H1 (cell line): Measurements from ENCODE around the gene F2RL2. TPM values are rescaled to one million over a fixed set of nuclear protein-coding genes. Genes with fewer than 3 reads are reported as not detected.

Experiments used
- CTCF ChIA-PET: fragments of 300-600 bp; sonication (Branson Sonifier 250); formaldehyde crosslinking; loops from one replicate; lab custom pipeline; 2021; ENCODE audit not compliant: partially characterized antibody; lab: Charles Lee
- POLR2A ChIA-PET: fragments of 300-600 bp; sonication (Branson Sonifier 250); formaldehyde crosslinking; loops from one replicate; lab custom pipeline; 2021; ENCODE audit warnings: inconsistent platforms; ENCODE audit not compliant: partially characterized antibody; lab: Charles Lee
- DNase-seq, 2 experiments: peaks; one replicate each; pipeline versions ENCODE4 v3.0.0 to v3.0.0-alpha.2; 2010 to 2022; ENCODE audit warnings: low spot score in 2 of 2, low read depth in 1 of 2, mixed read lengths in 1 of 2
- FAIRE-seq: peaks from 2 replicates; lab custom pipeline; 2011; peaks lifted over from hg19 to GRCh38; lab: Jason Lieb, UNC
- H2AFZ ChIP-seq: 2 replicates; pipeline ENCODE4 v1.8.1; 2012; ENCODE audit warnings: low read length, inconsistent platforms
- H2AK5ac ChIP-seq: 2 replicates; pipeline ENCODE4 v1.6.1; 2013; ENCODE audit warnings: low read depth, low read length
- H2BK120ac ChIP-seq: replicated peaks from 2 replicates; pipeline ENCODE3; 2013; ENCODE audit warnings: low read depth, low read length, inconsistent platforms
- H2BK12ac ChIP-seq: 2 replicates; pipeline ENCODE4 v1.6.1; 2013; ENCODE audit warnings: low read depth, low read length
- H2BK15ac ChIP-seq: 2 replicates; pipeline ENCODE4 v1.6.1; 2013; ENCODE audit warnings: low read length
- H2BK20ac ChIP-seq: 2 replicates; pipeline ENCODE4 v1.6.1; 2013; ENCODE audit warnings: low read length
- H2BK5ac ChIP-seq: 2 replicates; pipeline ENCODE4 v1.6.1; 2013; ENCODE audit warnings: low read depth, low read length
- H3K14ac ChIP-seq: 2 replicates; pipeline ENCODE4 v1.6.1; 2013; ENCODE audit warnings: inconsistent platforms; ENCODE audit not compliant: insufficient read length
- H3K18ac ChIP-seq: 2 replicates; pipeline ENCODE4 v1.6.1; 2013; ENCODE audit warnings: low read length; ENCODE audit errors: extremely low read depth
- H3K23ac ChIP-seq: 2 replicates; pipeline ENCODE4 v1.6.1; 2013; ENCODE audit warnings: inconsistent platforms; ENCODE audit not compliant: insufficient read length
- H3K23me2 ChIP-seq: 2 replicates; pipeline ENCODE4 v1.6.1; 2013; ENCODE audit warnings: low read depth, low read length
- H3K27ac ChIP-seq: 2 replicates; pipeline ENCODE4 v1.6.1; 2011; ENCODE audit warnings: low read depth, low read length, inconsistent platforms
- H3K27me3 ChIP-seq, 4 experiments: replicated peaks in 1 of 4; 1 replicate in 1 of 4; 2 replicates in 3 of 4; pipeline versions ENCODE4 v1.6.1 to v1.8.1; 2011 to 2013; ENCODE audit warnings: low read length in 3 of 4, mild to moderate bottlenecking in 3 of 4, inconsistent platforms in 2 of 4, mixed read lengths in 2 of 4, moderate library complexity in 1 of 4; ENCODE audit not compliant: control insufficient read depth in 3 of 4, insufficient read depth in 3 of 4; ENCODE audit errors: extremely low read depth in 1 of 4
- H3K36me3 ChIP-seq, 4 experiments: 2 replicates each; pipeline versions ENCODE4 v1.6.1 to v1.8.1; 2011 to 2013; ENCODE audit warnings: mild to moderate bottlenecking in 4 of 4, low read length in 3 of 4, moderate library complexity in 2 of 4, control low read depth in 1 of 4, inconsistent platforms in 1 of 4; ENCODE audit not compliant: insufficient read depth in 4 of 4, control insufficient read depth in 2 of 4
- H3K4ac ChIP-seq: replicated peaks from 2 replicates; pipeline ENCODE3; 2013; ENCODE audit warnings: low read length, low read depth, mixed read lengths, inconsistent platforms; ENCODE audit not compliant: insufficient read length
- H3K4me1 ChIP-seq, 4 experiments: replicated peaks in 1 of 4; 1 replicate in 1 of 4; 2 replicates in 3 of 4; pipeline versions ENCODE4 v1.6.1 to v1.8.1; 2011 to 2013; ENCODE audit warnings: low read length in 3 of 4, inconsistent platforms in 2 of 4, mixed read lengths in 1 of 4; ENCODE audit not compliant: insufficient read depth in 4 of 4, control insufficient read depth in 3 of 4
- H3K4me2 ChIP-seq, 2 experiments: 2 replicates each; pipeline versions ENCODE4 v1.6.1 to v1.8.1; 2011 to 2013; ENCODE audit warnings: low read depth in 2 of 2, low read length in 2 of 2, control low read depth in 1 of 2, inconsistent platforms in 1 of 2, mild to moderate bottlenecking in 1 of 2; ENCODE audit not compliant: insufficient read depth in 1 of 2
- H3K4me3 ChIP-seq, 4 experiments: fragments of 200-600, 300-600 bp in 1 of 4; sonication (generic), shearing (Covaris generic), sonication (Bioruptor Twin) in 1 of 4; 2 replicates each; pipeline versions ENCODE4 v1.5.1 to v1.8.1; 2011 to 2016; ENCODE audit warnings: low read length in 4 of 4, low read depth in 3 of 4, control low read depth in 2 of 4, inconsistent platforms in 2 of 4, mild to moderate bottlenecking in 2 of 4, mixed read lengths in 1 of 4, moderate library complexity in 1 of 4; ENCODE audit not compliant: insufficient read depth in 2 of 4; ENCODE audit errors: extremely low read depth in 1 of 4
- H3K56ac ChIP-seq: replicated peaks from 2 replicates; pipeline ENCODE3; 2013; ENCODE audit warnings: low read depth, mild to moderate bottlenecking, mixed read lengths, low read length, inconsistent platforms; ENCODE audit not compliant: insufficient read length
- H3K79me1 ChIP-seq: 2 replicates; pipeline ENCODE4 v1.6.1; 2013; ENCODE audit warnings: low read depth, low read length, control low read depth
- H3K79me2 ChIP-seq, 2 experiments: 2 replicates each; pipeline versions ENCODE4 v1.6.1 to v1.8.1; 2012 to 2013; ENCODE audit warnings: low read length in 2 of 2, mild to moderate bottlenecking in 2 of 2, inconsistent platforms in 1 of 2; ENCODE audit not compliant: insufficient read depth in 2 of 2, control insufficient read depth in 1 of 2
- H3K9ac ChIP-seq, 4 experiments: replicated peaks in 1 of 4; 1 replicate in 1 of 4; 2 replicates in 3 of 4; pipeline versions ENCODE4 v1.6.1 to v1.8.1; 2011 to 2013; ENCODE audit warnings: low read depth in 3 of 4, low read length in 3 of 4, control low read depth in 2 of 4, mild to moderate bottlenecking in 2 of 4, moderate library complexity in 2 of 4, inconsistent platforms in 1 of 4; ENCODE audit errors: extremely low read depth in 1 of 4
- H3K9me3 ChIP-seq, 2 experiments: 2 replicates each; pipeline versions ENCODE4 v1.6.1 to v1.8.1; 2012 to 2013; ENCODE audit warnings: mild to moderate bottlenecking in 2 of 2, moderate library complexity in 2 of 2, control low read depth in 1 of 2, inconsistent platforms in 1 of 2, low read depth in 1 of 2, low read length in 1 of 2, mixed read lengths in 1 of 2; ENCODE audit not compliant: insufficient read depth in 2 of 2
- H4K20me1 ChIP-seq, 2 experiments: replicated peaks in 1 of 2; 2 replicates each; pipeline versions ENCODE3 to v1.8.1; 2011 to 2013; ENCODE audit warnings: inconsistent platforms in 2 of 2, low read length in 2 of 2, mild to moderate bottlenecking in 1 of 2; ENCODE audit not compliant: insufficient read depth in 2 of 2, control insufficient read depth in 1 of 2
- H4K5ac ChIP-seq: 2 replicates; pipeline ENCODE4 v1.6.1; 2013; ENCODE audit warnings: low read length, low read depth, mixed read lengths, inconsistent platforms; ENCODE audit not compliant: insufficient read length
- H4K8ac ChIP-seq: 2 replicates; pipeline ENCODE4 v1.8.0; 2013; ENCODE audit warnings: mild to moderate bottlenecking, moderate library complexity, low read length, inconsistent platforms; ENCODE audit not compliant: insufficient read depth; ENCODE audit errors: extremely low read depth
- H4K91ac ChIP-seq: replicated peaks from 2 replicates; pipeline ENCODE3; 2013; ENCODE audit warnings: low read length, mixed read lengths, inconsistent platforms; ENCODE audit not compliant: insufficient read length
- EZH2 ChIP-seq: fragments of 200-600 bp; sonication (generic); IDR thresholded peaks from 2 replicates; pipeline ENCODE4 v1.7.1; 2012; ENCODE audit warnings: low read depth, mild to moderate bottlenecking, moderate library complexity, low read length, inconsistent platforms; ENCODE audit not compliant: severe bottlenecking
- WGBS, 2 experiments: shearing (Covaris generic) in 1 of 2; methylation state at CpG; one replicate each; pipeline versions ENCODE4 v1.1.6 to v1.1.7; 2013 to 2015; ENCODE audit warnings: low lambda C conversion rate in 2 of 2, mixed read lengths in 2 of 2, inconsistent platforms in 1 of 2, low coverage in 1 of 2, missing lambda C conversion rate in 1 of 2; ENCODE audit not compliant: insufficient replicate concordance in 2 of 2, insufficient coverage in 1 of 2, insufficient read length in 1 of 2; ENCODE audit errors: extremely low coverage in 1 of 2, missing lambda C conversion rate in 1 of 2; 5-methylcytosine and 5-hydroxymethylcytosine counted together
- polyA plus RNA-seq, 7 experiments: library from polyadenylated mRNA; depleted of rRNA in 3 of 7; stranded (reverse) in 5 of 7; unstranded in 2 of 7; fragments of >200 nt in 5 of 7; fragments of 200-250 nt in 2 of 7; gene quantifications; 1 replicate in 5 of 7; 2 replicates in 1 of 7; 4 replicates in 1 of 7; pipeline versions ENCODE4 v1.2.1 to v1.2.3, GENCODE V29; 2011 to 2013; ENCODE audit warnings: missing spikeins in 2 of 7, mixed read lengths in 2 of 7
- total RNA-seq: library from RNA; stranded (reverse); fragmentation: NEBNext Ultra II Directional; extraction: Animal tissue kit (Norgen Biotek cat#: 25700); gene quantifications from 2 replicates; pipeline ENCODE4 v1.2.1, GENCODE V29; 2021

The F2RL2 gene
- total and polyA plus RNA-seq, 2 of the 8 experiments (the other 6 are each of a cell fraction or from before 2014, with no cell fraction given), result 0.03 to 0.07 TPM

DNA sequence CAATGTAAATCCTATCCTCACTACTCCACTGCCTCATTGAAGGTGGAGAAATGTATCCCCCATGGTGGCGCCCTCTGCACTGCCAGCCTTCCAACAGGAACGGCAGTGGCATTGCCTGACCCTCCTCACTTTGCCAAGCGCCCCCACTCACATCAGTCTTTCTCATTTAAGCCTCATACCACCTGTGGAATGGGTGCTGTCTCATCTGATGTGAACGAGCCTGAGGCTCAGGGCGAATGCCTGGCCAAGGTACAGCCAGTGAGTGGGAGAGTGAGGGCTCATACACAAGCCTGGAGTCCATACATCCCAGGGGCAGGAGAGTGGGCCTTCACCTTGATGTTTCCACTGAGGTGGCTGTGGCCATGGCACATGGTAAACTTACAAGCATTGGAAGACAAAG lies 10.3 kb downstream of the F2RL2 start:
- ChIA-PET CTCF (interaction anchor here (1.0 to 1.1 kb wide), 2 partner anchors 13 to 161 kb away, joined by 3 read pairs; no protein-coding TSS in a partner anchor), POLR2A (interaction anchor here (0.6 kb wide), 1 partner anchor 25 kb away, joined by 3 read pairs; no protein-coding TSS in a partner anchor)
- no peak overlapping the region for H2BK20ac ChIP-seq
- H3K56ac ChIP-seq, result no peak overlapping the region
- H2BK15ac ChIP-seq, result no peak overlapping the region
- no peak overlapping the region for H3K27ac ChIP-seq
- H3K18ac ChIP-seq, result no peak overlapping the region
- no peak overlapping the region for H2AFZ ChIP-seq
- no peak overlapping the region for H3K4me2 ChIP-seq
- H4K5ac ChIP-seq, result no peak overlapping the region
- no peaks in the 10 kb centered on the region for H3K79me1 ChIP-seq
- H4K8ac ChIP-seq, result no peak overlapping the region
- H3K23me2 ChIP-seq, result no peaks in the 10 kb centered on the region
- no peak for DNase-seq
- H4K91ac ChIP-seq, result no peak overlapping the region
- FAIRE-seq, result no peak
- H3K4ac ChIP-seq, result no peak overlapping the region
- no peak overlapping the region for H2AK5ac ChIP-seq
- H4K20me1 ChIP-seq, result no peaks in the 10 kb centered on the region
- no peaks in the 10 kb centered on the region for H3K4me1 ChIP-seq
- no peak overlapping the region for H2BK5ac ChIP-seq
- no peak overlapping the region for H3K23ac ChIP-seq
- H3K27me3 ChIP-seq, result no peaks in the 10 kb centered on the region
- H3K4me3 ChIP-seq, result no peak overlapping the region
- WGBS, 2 experiments, result 76% methylated on average over 5 of the region's 5 CpGs; no CpG with 5 or more reads in 1 of the 2 experiments
- H3K79me2 ChIP-seq, result no peaks in the 10 kb centered on the region
- peaks cover 0 to 3% (median 0%) of the 10 kb centered on the region in 4 experiments; a peak in 2 of 8 replicates for H3K36me3 ChIP-seq
- H3K9me3 ChIP-seq, result no peaks in the 10 kb centered on the region
- no peak overlapping the region for H3K14ac ChIP-seq
- H3K9ac ChIP-seq, result no peak overlapping the region
- H2BK12ac ChIP-seq, result no peak overlapping the region
- H2BK120ac ChIP-seq, result no peak overlapping the region
- TF ChIP-seq EZH2, result no peak
